ENCODE measurements around the gene SLC7A14. TPM values are rescaled to one million over a fixed set of nuclear protein-coding genes. Genes with fewer than 3 reads are reported as not detected.

The SLC7A14 gene
- total RNA-seq (2013): under 0.01 TPM
- polyA plus RNA-seq: not detected
- not detected in 2 replicates for polyA minus RNA-seq
- total RNA-seq: 0 to 7.2 (median 0.17) reads per million in 11 experiments

DNA sequence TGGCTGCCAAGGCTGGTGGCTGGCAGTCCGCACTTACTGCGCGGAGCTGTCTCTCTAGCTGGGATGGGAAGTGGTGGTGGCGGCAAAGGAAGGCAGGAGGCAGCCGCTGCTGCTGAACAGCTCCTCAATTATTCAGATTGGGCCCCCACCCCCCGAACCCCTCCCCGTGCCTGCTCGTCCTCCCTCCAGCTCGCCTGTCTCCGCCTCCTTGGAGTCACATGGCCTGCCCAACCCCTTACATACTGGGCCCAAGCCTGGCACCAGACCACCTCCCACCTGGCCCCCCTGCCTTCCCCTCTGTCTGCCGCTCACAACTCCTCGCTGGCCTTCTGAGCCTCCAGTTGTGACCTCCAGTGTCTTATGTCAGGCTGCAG, at the start of gene SLC7A14:
TSS of gene SLC7A14 (minus strand) at position 139 of the 374 bp plus-strand sequence. CDS start 59,139 bp downstream, outside the sequence.
- Histone ChIP-seq H3K27me3 (ENCODE audit: control insufficient read depth in 2 of 2, insufficient read depth in 2 of 2, low read length in 2 of 2) (peaks cover 48 to 53% of the 10 kb centered on the region in 2 donors), H3K4me3 (replicated peaks in 1 of 3; ENCODE audit: low read depth in 2 of 3, low read length in 3 of 3) (no peak within 1 kb of the TSS), H3K79me2 (ENCODE audit: insufficient read depth, low read length) (no peaks in the 10 kb centered on the region), H3K4me2 (replicated peaks; ENCODE audit: extremely low read depth, low read length, poor library complexity, severe bottlenecking) (no peak within 1 kb of the TSS), H4K20me1 (ENCODE audit: insufficient read depth, low read length) (no peaks in the 10 kb centered on the region), H3K27ac (ENCODE audit: low read depth in 1 of 2, low read length in 2 of 2) (no peak within 1 kb of the TSS), H2AFZ (ENCODE audit: insufficient read depth, low read depth, low read length, poor library complexity, severe bottlenecking) (no peak within 1 kb of the TSS), H3K4me1 (ENCODE audit: control insufficient read depth in 1 of 2, insufficient read depth in 2 of 2, low read length in 2 of 2) (no peaks in the 10 kb centered on the region), H3K9me3 (replicated peaks in 1 of 2; ENCODE audit: control insufficient read depth in 1 of 2, insufficient read depth in 1 of 2, low read length in 2 of 2) (peaks cover 4 to 19% of the 10 kb centered on the region in 2 donors), H3K9ac (ENCODE audit: insufficient read depth, low read length, poor library complexity, severe bottlenecking) (no peak within 1 kb of the TSS), H3K36me3 (replicated peaks in 1 of 2; ENCODE audit: control insufficient read depth in 1 of 2, insufficient read depth in 2 of 2, low read length in 2 of 2) (no peaks in the 10 kb centered on the region)
- no peak within 1 kb of the TSS for H3K27ac Mint-ChIP-seq
- DNase-seq: no peak
- TF ChIP-seq, protein P1, sequence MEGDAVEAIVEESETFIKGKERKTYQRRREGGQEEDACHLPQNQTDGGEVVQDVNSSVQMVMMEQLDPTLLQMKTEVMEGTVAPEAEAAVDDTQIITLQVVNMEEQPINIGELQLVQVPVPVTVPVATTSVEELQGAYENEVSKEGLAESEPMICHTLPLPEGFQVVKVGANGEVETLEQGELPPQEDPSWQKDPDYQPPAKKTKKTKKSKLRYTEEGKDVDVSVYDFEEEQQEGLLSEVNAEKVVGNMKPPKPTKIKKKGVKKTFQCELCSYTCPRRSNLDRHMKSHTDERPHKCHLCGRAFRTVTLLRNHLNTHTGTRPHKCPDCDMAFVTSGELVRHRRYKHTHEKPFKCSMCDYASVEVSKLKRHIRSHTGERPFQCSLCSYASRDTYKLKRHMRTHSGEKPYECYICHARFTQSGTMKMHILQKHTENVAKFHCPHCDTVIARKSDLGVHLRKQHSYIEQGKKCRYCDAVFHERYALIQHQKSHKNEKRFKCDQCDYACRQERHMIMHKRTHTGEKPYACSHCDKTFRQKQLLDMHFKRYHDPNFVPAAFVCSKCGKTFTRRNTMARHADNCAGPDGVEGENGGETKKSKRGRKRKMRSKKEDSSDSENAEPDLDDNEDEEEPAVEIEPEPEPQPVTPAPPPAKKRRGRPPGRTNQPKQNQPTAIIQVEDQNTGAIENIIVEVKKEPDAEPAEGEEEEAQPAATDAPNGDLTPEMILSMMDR (IDR thresholded peaks at IDR 0.05): no peak
- H3K27me3 Mint-ChIP-seq (ENCODE audit: low read depth in 3 of 3): peaks cover 35 to 42% (median 36%) of the 10 kb centered on the region in 3 donors
- peaks cover 0 to 18% (median 13%) of the 10 kb centered on the region in 7 donors for H3K9me3 Mint-ChIP-seq
- intact Hi-C loops (cut with micrococcal nuclease): no loop called here
- no peaks in the 10 kb centered on the region for H3K4me1 Mint-ChIP-seq
- 4% methylated on average over 7 of the region's 12 CpGs for WGBS (ENCODE audit: insufficient coverage)
- peaks cover 0 to 1% of the 10 kb centered on the region in 2 donors for H3K36me3 Mint-ChIP-seq
- peak within 1 kb of the TSS in 1 of 2 donors; percentile 83 for H3K4me3 Mint-ChIP-seq

DNA sequence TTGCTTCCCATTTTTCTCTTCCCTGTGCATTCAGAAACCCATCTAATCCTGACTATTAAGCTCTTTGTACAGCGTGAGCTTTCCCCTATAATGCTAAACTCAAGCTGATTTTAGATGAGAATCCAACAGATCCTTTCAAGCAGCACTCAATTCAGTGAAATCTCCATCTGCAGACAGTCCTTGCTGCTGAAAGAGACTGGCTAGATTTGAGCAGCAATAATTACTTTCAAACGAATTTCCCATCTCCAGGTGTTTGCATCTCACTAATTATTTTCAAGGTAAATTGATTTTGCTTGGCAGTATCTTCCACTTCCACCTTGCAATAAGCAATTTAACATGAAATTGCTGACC, 49.5 kb upstream of the SLC7A14 start:
- intact Hi-C loops (cut with micrococcal nuclease): no loop called here

More for the DNA sequence above, 49.5 kb upstream of the SLC7A14 start:
- Mint-ChIP-seq H3K27ac (no peak overlapping the region), H3K27me3 (ENCODE audit: low read depth in 3 of 3) (peaks cover 0 to 6% (median 2%) of the 10 kb centered on the region in 3 donors), H3K9me3 (peaks cover 0 to 2% (median 0%) of the 10 kb centered on the region in 7 donors), H3K4me3 (no peak overlapping the region), H3K36me3 (no peaks in the 10 kb centered on the region), H3K4me1 (no peaks in the 10 kb centered on the region)
- no peaks in the 10 kb centered on the region for H3K4me1 ChIP-seq (ENCODE audit: control insufficient read depth in 1 of 2, insufficient read depth in 2 of 2, low read length in 2 of 2)
- no peak overlapping the region for H3K4me2 ChIP-seq (replicated peaks; ENCODE audit: extremely low read depth, low read length, poor library complexity, severe bottlenecking)
- DNase-seq: no peak
- H3K27me3 ChIP-seq (ENCODE audit: control insufficient read depth in 2 of 2, insufficient read depth in 2 of 2, low read length in 2 of 2): no peaks in the 10 kb centered on the region
- WGBS (ENCODE audit: insufficient coverage): no CpG with 5 or more reads among the region's 2 CpGs
- no peaks in the 10 kb centered on the region for H3K79me2 ChIP-seq (ENCODE audit: insufficient read depth, low read length)
- H3K9me3 ChIP-seq (replicated peaks in 1 of 2; ENCODE audit: control insufficient read depth in 1 of 2, insufficient read depth in 1 of 2, low read length in 2 of 2): no peaks in the 10 kb centered on the region
- H3K27ac ChIP-seq (ENCODE audit: low read depth in 1 of 2, low read length in 2 of 2): no peak overlapping the region
- no peaks in the 10 kb centered on the region for H3K36me3 ChIP-seq (replicated peaks in 1 of 2; ENCODE audit: control insufficient read depth in 1 of 2, insufficient read depth in 2 of 2, low read length in 2 of 2)
- TF ChIP-seq, protein P1 (IDR thresholded peaks at IDR 0.05): no peak
- no peak overlapping the region for H3K9ac ChIP-seq (ENCODE audit: insufficient read depth, low read length, poor library complexity, severe bottlenecking)
- no peaks in the 10 kb centered on the region for H4K20me1 ChIP-seq (ENCODE audit: insufficient read depth, low read length)
- no peak overlapping the region for H2AFZ ChIP-seq (ENCODE audit: insufficient read depth, low read depth, low read length, poor library complexity, severe bottlenecking)
- no peak overlapping the region for H3K4me3 ChIP-seq (replicated peaks in 1 of 3; ENCODE audit: low read depth in 2 of 3, low read length in 3 of 3)
